HepG2 (cell line): ENCODE data around the gene CDX1. TPM values are rescaled to one million over a fixed set of nuclear protein-coding genes. Genes with fewer than 3 reads are reported as not detected.

Source experiments
- CHD2 ChIP-seq: IDR thresholded peaks from 2 replicates; pipeline ENCODE4 v1.6.1; 2011; ENCODE audit warnings: low read depth, low read length, improper control_type of control experiment
- CSRNP2 ChIP-seq: sonication (generic); formaldehyde crosslinking; conservative IDR thresholded peaks from 2 replicates; pipeline ENCODE4 v1.8.0; 2022; ENCODE audit warnings: low read depth, missing genetic modification reagents
- DNMT1 ChIP-seq: sonication (generic); formaldehyde crosslinking; IDR thresholded peaks from 2 replicates; pipeline ENCODE4 v1.5.1; 2020; ENCODE audit warnings: mild to moderate bottlenecking, missing genetic modification reagents
- JUN ChIP-seq: sonication (generic); formaldehyde crosslinking; IDR thresholded peaks from 2 replicates; pipeline ENCODE4 v1.4.0; 2020; ENCODE audit warnings: mild to moderate bottlenecking, missing genetic modification reagents
- MBNL3 ChIP-seq: fragments of 250-450 bp; sonication (Bioruptor Pico); conservative IDR thresholded peaks from 2 replicates; pipeline ENCODE4 v1.8.0; 2022; ENCODE audit warnings: mild to moderate bottlenecking, inconsistent platforms
- NAIF1 ChIP-seq: sonication (generic); formaldehyde crosslinking; IDR thresholded peaks from 2 replicates; pipeline ENCODE4 v1.5.0; 2020; ENCODE audit warnings: mild to moderate bottlenecking, missing genetic modification reagents, borderline replicate concordance
- PITX1 ChIP-seq: sonication (generic); formaldehyde crosslinking; IDR thresholded peaks from 2 replicates; pipeline ENCODE4 v1.5.1; 2020; ENCODE audit warnings: mild to moderate bottlenecking, missing genetic modification reagents
- POLR2G ChIP-seq: fragments of 200-400 bp; formaldehyde crosslinking; IDR thresholded peaks from 2 replicates; pipeline ENCODE4 v1.6.1; 2018; ENCODE audit warnings: mild to moderate bottlenecking, low read depth, low read length, moderate library complexity
- SOX5 ChIP-seq: IDR thresholded peaks from 2 replicates; pipeline ENCODE4 v1.6.1; 2016; ENCODE audit warnings: borderline replicate concordance
- SP140L ChIP-seq: sonication (generic); formaldehyde crosslinking; IDR thresholded peaks from 2 replicates; pipeline ENCODE4 v1.4.0; 2020; ENCODE audit warnings: missing genetic modification reagents, borderline replicate concordance
- TEAD3 ChIP-seq: optimal IDR thresholded peaks from 2 replicates; pipeline ENCODE3; 2016; ENCODE audit warnings: borderline replicate concordance
- TIGD3 ChIP-seq: sonication (generic); formaldehyde crosslinking; IDR thresholded peaks from 2 replicates; pipeline ENCODE4 v1.5.1; 2020; ENCODE audit warnings: mild to moderate bottlenecking, missing genetic modification reagents, borderline replicate concordance
- ZNF281 ChIP-seq: sonication (generic); formaldehyde crosslinking; IDR thresholded peaks from 2 replicates; pipeline ENCODE4 v1.4.0; 2020; ENCODE audit warnings: missing genetic modification reagents, borderline replicate concordance
- ZNF501 ChIP-seq: sonication (generic); formaldehyde crosslinking; IDR thresholded peaks from 2 replicates; pipeline ENCODE4 v1.5.1; 2020; ENCODE audit warnings: mild to moderate bottlenecking, moderate library complexity, missing genetic modification reagents
- ZNF607 ChIP-seq: sonication (generic); formaldehyde crosslinking; IDR thresholded peaks from 2 replicates; pipeline ENCODE4 v1.5.1; 2020; ENCODE audit warnings: missing genetic modification reagents, mild to moderate bottlenecking, borderline replicate concordance
- polyA plus RNA-seq, 8 experiments: library from polyadenylated mRNA; depleted of rRNA in 3 of 8; stranded (reverse) in 7 of 8; unstranded in 1 of 8; fragments of >200 nt; fragmentation: Illumina TruSeq in 4 of 8; extraction: Trizol in 4 of 8; gene quantifications; 2 replicates each; pipeline versions ENCODE4 v1.2.1 to v1.2.3, GENCODE V29; 2011 to 2016; ENCODE audit warnings: low read depth in 4 of 8, missing spikeins in 1 of 8, mixed read lengths in 1 of 8; ENCODE audit not compliant: insufficient read depth in 1 of 8
- total RNA-seq, 5 experiments: library from RNA; depleted of rRNA; stranded (reverse); fragments of >200 nt; fragmentation: Illumina TruSeq; extraction: Trizol; gene quantifications; 2 replicates each; pipeline ENCODE4 v1.2.3, GENCODE V29; 2016; ENCODE audit warnings: low read depth in 1 of 5
- TF ChIP-seq, protein P1 (sequence below): sonication (generic); formaldehyde crosslinking; IDR thresholded peaks from 2 replicates; pipeline ENCODE4 v1.4.0; 2020; ENCODE audit warnings: mild to moderate bottlenecking, low read depth, missing genetic modification reagents
- TF ChIP-seq, protein P2 (sequence below): sonication (generic); formaldehyde crosslinking; IDR thresholded peaks from 2 replicates; pipeline ENCODE4 v1.8.1; 2022; ENCODE audit warnings: low read depth, mild to moderate bottlenecking, missing genetic modification reagents

CDX1 gene
- total and polyA plus RNA-seq, 2 of the 13 experiments (the other 11 are each of a cell fraction or from before 2014, with no cell fraction given), result not detected

DNA sequence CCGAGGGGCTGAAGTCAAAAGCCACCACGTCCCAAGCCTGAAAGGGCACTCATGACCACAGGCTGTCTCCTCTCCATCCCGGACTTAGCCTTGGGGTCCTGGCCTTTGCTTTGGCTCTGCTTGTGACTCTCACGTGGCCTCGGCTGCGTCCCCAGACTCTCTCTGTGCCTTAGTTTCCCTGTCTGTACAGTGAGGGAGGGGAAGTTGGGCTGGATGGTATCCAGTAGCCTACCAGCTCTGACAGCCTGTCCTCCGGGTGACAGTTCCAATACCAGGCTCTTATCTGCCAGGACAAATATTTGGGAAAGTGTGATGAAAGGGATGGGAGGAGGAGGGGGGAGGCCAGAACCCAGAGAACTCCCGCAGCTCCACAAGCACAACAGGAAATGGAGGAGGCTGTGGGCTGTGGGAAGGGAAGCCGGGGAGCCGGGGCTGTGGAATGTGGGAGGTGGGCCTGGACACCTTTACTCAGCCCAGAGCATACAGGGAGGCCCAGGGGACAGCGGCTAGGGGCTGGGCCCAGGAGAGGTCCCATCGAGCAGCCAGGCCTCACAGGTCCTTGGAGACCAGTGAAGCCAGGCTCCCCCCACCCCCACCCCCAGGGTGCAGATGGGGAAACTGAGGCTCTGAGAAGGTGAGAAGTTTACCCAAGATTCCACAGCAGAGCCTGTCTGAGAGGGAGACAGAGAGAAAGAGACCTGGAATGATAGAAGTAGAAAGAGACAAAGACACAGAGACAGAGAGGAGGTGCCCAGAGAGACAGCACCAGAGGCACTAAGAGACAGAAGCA lies 29.2 kb upstream of the CDX1 start (continued):
- TF ChIP-seq NAIF1 (CRISPR knock-in tag) (no peak), ZNF607 (CRISPR knock-in tag) (peak; percentile 52; the same call in 1 of the 2 replicates), SP140L (CRISPR knock-in tag) (0 out of 2 replicates have a peak, but pooled peaks have one; percentile 47), ZNF501 (peak; percentile 86), CSRNP2 (CRISPR knock-in tag) (no peak), PITX1 (CRISPR knock-in tag) (peak; percentile 82), SOX5 (CRISPR knock-in tag) (peak; percentile 82; the same call in 1 of the 2 replicates), JUN (CRISPR knock-in tag) (0 out of 2 replicates have a peak, but pooled peaks have one; percentile 89), CHD2 (no peak), ZNF281 (CRISPR knock-in tag) (peak; percentile 91), POLR2G (peak; percentile 93), TEAD3 (CRISPR knock-in tag) (peak; percentile 97), MBNL3 (CRISPR knock-in tag) (no peak), TIGD3 (CRISPR knock-in tag) (peak; percentile 51; the same call in 1 of the 2 replicates), DNMT1 (CRISPR knock-in tag) (no peak)
- TF ChIP-seq, protein P1, sequence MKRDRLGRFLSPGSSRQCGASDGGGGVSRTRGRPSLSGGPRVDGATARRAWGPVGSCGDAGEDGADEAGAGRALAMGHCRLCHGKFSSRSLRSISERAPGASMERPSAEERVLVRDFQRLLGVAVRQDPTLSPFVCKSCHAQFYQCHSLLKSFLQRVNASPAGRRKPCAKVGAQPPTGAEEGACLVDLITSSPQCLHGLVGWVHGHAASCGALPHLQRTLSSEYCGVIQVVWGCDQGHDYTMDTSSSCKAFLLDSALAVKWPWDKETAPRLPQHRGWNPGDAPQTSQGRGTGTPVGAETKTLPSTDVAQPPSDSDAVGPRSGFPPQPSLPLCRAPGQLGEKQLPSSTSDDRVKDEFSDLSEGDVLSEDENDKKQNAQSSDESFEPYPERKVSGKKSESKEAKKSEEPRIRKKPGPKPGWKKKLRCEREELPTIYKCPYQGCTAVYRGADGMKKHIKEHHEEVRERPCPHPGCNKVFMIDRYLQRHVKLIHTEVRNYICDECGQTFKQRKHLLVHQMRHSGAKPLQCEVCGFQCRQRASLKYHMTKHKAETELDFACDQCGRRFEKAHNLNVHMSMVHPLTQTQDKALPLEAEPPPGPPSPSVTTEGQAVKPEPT, result peak; percentile 77; the same call in 1 of the 2 replicates
- TF ChIP-seq, protein P2, sequence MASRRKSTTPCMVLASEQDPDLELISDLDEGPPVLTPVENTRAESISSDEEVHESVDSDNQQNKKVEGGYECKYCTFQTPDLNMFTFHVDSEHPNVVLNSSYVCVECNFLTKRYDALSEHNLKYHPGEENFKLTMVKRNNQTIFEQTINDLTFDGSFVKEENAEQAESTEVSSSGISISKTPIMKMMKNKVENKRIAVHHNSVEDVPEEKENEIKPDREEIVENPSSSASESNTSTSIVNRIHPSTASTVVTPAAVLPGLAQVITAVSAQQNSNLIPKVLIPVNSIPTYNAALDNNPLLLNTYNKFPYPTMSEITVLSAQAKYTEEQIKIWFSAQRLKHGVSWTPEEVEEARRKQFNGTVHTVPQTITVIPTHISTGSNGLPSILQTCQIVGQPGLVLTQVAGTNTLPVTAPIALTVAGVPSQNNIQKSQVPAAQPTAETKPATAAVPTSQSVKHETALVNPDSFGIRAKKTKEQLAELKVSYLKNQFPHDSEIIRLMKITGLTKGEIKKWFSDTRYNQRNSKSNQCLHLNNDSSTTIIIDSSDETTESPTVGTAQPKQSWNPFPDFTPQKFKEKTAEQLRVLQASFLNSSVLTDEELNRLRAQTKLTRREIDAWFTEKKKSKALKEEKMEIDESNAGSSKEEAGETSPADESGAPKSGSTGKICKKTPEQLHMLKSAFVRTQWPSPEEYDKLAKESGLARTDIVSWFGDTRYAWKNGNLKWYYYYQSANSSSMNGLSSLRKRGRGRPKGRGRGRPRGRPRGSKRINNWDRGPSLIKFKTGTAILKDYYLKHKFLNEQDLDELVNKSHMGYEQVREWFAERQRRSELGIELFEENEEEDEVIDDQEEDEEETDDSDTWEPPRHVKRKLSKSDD, result 0 out of 2 replicates have a peak, but pooled peaks have one; percentile 50
